Muscle layer of duodenum (tissue), 2 donors: ENCODE results near the gene TMEM131.
"Not testable (repeated sequence)": the region's sequence is repeated elsewhere in the genome, so short reads cannot be mapped to it uniquely, and the experiment has no call there.

Experiments
- H3K27ac ChIP-seq: one replicate; pipeline ENCODE4 v1.7.0; 2013; ENCODE audit warnings: mild to moderate bottlenecking, low read length
- H3K27me3 ChIP-seq: one replicate; pipeline ENCODE4 v1.7.0; 2013; ENCODE audit warnings: low read depth, mild to moderate bottlenecking, control low read depth, low read length
- H3K36me3 ChIP-seq, 2 donors: one replicate each; pipeline ENCODE4 v1.7.0; 2013; ENCODE audit warnings: low read length in 2 of 2, control low read depth in 1 of 2, mild to moderate bottlenecking in 1 of 2; ENCODE audit not compliant: insufficient read depth in 2 of 2, control insufficient read depth in 1 of 2
- H3K4me1 ChIP-seq, 2 donors: one replicate each; pipeline ENCODE4 v1.7.0; 2013; ENCODE audit warnings: low read length in 2 of 2, mild to moderate bottlenecking in 2 of 2, control low read depth in 1 of 2, moderate library complexity in 1 of 2; ENCODE audit not compliant: insufficient read depth in 2 of 2, control insufficient read depth in 1 of 2
- H3K4me3 ChIP-seq, 2 donors: one replicate each; pipeline ENCODE4 v1.7.0; 2013; ENCODE audit warnings: low read length in 2 of 2, low read depth in 1 of 2, mild to moderate bottlenecking in 1 of 2
- H3K9me3 ChIP-seq, 2 donors: one replicate each; pipeline ENCODE4 v1.7.0; 2013; ENCODE audit warnings: low read length in 2 of 2, control low read depth in 1 of 2, mild to moderate bottlenecking in 1 of 2; ENCODE audit not compliant: control insufficient read depth in 1 of 2
- donor health status: healthy.

The TMEM131 gene

DNA sequence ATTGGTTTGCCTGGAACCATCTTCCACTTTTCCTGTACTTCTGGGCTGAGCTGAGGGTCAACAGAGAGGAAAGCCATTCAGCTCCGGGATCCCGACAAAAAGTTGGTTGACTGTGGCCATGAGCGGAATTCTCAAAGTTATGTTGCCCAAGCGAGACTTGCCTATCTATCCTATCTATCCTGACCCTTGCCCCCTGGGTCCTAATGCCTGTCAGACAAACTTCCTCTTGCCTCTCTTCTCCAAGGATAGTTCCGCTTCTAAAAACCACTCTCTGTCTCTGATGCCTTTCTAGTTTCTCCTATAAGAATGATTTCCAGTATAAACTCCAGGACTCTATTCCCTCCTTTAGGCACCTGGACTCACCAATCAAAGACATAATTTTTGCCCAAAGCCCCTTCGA, 173.9 kb downstream of the TMEM131 start:
- not testable (repeated sequence) for H3K4me1 ChIP-seq, H3K36me3 ChIP-seq, H3K9me3 ChIP-seq

DNA sequence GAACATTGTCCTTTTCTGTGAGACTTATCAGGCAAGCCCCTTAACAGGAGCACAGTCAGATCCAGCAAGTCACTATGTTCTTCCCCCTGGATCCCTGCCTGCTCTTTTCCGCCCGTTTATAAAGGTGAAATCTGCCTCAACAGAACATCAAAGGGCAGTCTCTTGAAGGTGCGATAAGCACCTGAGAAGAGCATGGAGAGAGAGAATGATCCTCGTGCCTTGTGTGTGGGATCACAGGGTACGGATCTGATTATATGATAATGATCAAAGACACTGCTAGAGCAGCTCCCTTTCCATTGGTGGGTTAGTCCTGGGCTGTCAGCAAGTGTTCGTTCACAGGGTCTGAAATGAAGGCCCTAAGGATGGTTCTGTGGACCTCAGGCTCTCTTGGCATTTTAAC, 176.0 kb downstream of the TMEM131 start:
- peaks cover 0 to 6% of the 10 kb centered on the region in 2 donors for H3K36me3 ChIP-seq
- H3K9me3 ChIP-seq: no peaks in the 10 kb centered on the region

More for the DNA sequence above, 173.9 kb downstream of the TMEM131 start:
- not testable (repeated sequence) for H3K27ac ChIP-seq, H3K27me3 ChIP-seq, H3K4me3 ChIP-seq

GRCh38 chr2:97816411-97816810, 179.3 kb downstream of the TMEM131 start:
- no peaks in the 10 kb centered on the region for H3K27me3 ChIP-seq
- H3K36me3 ChIP-seq: peaks cover 26 to 31% of the 10 kb centered on the region in 2 donors
- no peak overlapping the region for H3K4me3 ChIP-seq
- no peak overlapping the region for H3K27ac ChIP-seq
- no peaks in the 10 kb centered on the region for H3K9me3 ChIP-seq
- H3K4me1 ChIP-seq: no peaks in the 10 kb centered on the region

More for the DNA sequence above, 176.0 kb downstream of the TMEM131 start:
- Histone ChIP-seq H3K4me3 (no peak overlapping the region), H3K27ac (no peak overlapping the region), H3K4me1 (no peaks in the 10 kb centered on the region), H3K27me3 (no peaks in the 10 kb centered on the region)

GRCh38 chr2:97812931-97813330, 182.8 kb downstream of the TMEM131 start:
- H3K36me3 ChIP-seq: peaks cover 39 to 47% of the 10 kb centered on the region in 2 donors
- no peaks in the 10 kb centered on the region for H3K4me1 ChIP-seq
- H3K27me3 ChIP-seq: no peaks in the 10 kb centered on the region
- no peak overlapping the region for H3K27ac ChIP-seq
- H3K4me3 ChIP-seq: no peak overlapping the region
- no peaks in the 10 kb centered on the region for H3K9me3 ChIP-seq

GRCh38 chr2:97808816-97809215, 186.9 kb downstream of the TMEM131 start:
- no peak overlapping the region for H3K4me3 ChIP-seq
- no peaks in the 10 kb centered on the region for H3K27me3 ChIP-seq
- peaks cover 0 to 3% of the 10 kb centered on the region in 2 donors for H3K4me1 ChIP-seq
- H3K9me3 ChIP-seq: no peaks in the 10 kb centered on the region
- H3K27ac ChIP-seq: no peak overlapping the region
- H3K36me3 ChIP-seq: peaks cover 46 to 50% of the 10 kb centered on the region in 2 donors

DNA sequence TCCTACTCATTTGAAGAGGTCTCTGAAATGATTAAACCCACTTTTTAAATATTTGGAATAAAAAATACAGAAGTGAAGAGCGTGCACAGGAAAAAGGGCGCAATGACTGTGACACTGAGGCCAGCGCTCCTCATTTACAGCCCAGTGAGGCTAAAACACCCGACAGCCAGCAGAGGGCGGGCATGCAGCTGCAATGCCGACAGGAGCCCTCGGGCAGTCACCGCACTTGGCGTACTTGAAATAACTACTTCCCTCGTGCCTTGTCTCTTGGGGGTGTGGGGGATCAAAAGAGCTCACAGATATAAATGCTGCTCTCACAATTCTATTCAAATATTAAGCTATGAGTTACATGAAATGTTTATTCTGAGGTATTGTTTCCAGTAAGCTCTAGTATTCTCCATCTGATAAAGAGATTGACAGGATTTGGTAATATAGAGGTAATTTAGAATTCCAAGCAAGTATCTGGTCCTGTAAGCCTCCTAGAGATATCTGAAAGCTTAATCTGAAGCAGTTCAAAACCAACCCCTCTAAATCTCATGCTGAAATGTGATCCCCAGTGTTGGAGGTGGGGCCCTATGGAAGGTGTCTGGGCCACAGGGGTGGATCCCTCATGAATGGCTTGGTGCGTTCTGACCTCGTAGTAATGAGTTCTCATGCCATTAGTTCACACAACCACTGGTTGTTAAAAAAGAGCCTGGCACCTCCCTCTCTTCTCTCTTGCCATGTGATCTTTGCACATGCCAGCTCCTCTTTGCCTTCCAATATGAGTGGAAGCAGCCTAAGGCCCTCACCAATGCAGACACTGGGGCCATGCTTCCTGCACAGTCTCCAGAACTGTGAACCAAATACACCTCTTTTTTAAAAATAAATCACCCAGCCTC, 188.8 kb downstream of the TMEM131 start:
- Histone ChIP-seq H3K27me3 (no peaks in the 10 kb centered on the region), H3K27ac (no peak overlapping the region), H3K9me3 (no peaks in the 10 kb centered on the region), H3K4me1 (peaks cover 0 to 3% of the 10 kb centered on the region in 2 donors), H3K4me3 (no peak overlapping the region), H3K36me3 (peaks cover 39 to 46% of the 10 kb centered on the region in 2 donors)

GRCh38 chr2:97805776-97806175, 190.0 kb downstream of the TMEM131 start:
- Histone ChIP-seq H3K9me3 (no peaks in the 10 kb centered on the region), H3K27me3 (no peaks in the 10 kb centered on the region), H3K4me1 (peaks cover 0 to 3% of the 10 kb centered on the region in 2 donors), H3K36me3 (peaks cover 34 to 42% of the 10 kb centered on the region in 2 donors), H3K27ac (no peak overlapping the region), H3K4me3 (no peak overlapping the region)

- H3K36me3 ChIP-seq: peaks cover 35 to 53% of the 10 kb centered on the region in 2 donors
- no peak overlapping the region for H3K4me3 ChIP-seq
- H3K27me3 ChIP-seq: no peaks in the 10 kb centered on the region
- peaks cover 0 to 8% of the 10 kb centered on the region in 2 donors for H3K4me1 ChIP-seq
- no peak overlapping the region for H3K27ac ChIP-seq
- no peaks in the 10 kb centered on the region for H3K9me3 ChIP-seq
Observed at GRCh38 chr2:97801028-97801427, 194.7 kb downstream of the TMEM131 start.

DNA sequence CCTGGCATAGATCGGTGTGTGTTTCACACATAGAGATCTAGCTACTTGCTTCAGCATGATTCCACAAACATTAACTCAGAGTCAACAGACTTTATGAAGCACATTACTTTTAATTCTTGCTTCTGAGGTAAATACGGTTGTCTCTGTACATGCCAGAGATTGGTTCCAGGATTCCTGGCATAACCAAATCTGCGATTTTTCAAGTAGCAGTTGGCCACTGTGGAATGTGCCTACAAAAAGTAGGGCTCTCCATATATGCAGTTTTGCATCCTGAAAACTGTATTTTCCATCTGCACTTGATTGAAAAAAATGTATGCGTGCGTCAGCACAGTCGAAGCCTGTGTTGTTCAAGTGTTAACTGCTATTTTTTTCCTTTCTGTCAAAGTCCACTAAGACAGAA, 197.3 kb downstream of the TMEM131 start:
- Histone ChIP-seq H3K9me3 (no peaks in the 10 kb centered on the region), H3K27ac (no peak overlapping the region), H3K27me3 (no peaks in the 10 kb centered on the region), H3K4me1 (peaks cover 0 to 5% of the 10 kb centered on the region in 2 donors), H3K36me3 (peaks cover 24 to 42% of the 10 kb centered on the region in 2 donors), H3K4me3 (no peak overlapping the region)

GRCh38 chr2:97797355-97797754, 198.4 kb downstream of the TMEM131 start:
- Histone ChIP-seq H3K27ac (no peak overlapping the region), H3K4me3 (no peak overlapping the region), H3K36me3 (peaks cover 29 to 45% of the 10 kb centered on the region in 2 donors), H3K4me1 (peaks cover 0 to 5% of the 10 kb centered on the region in 2 donors), H3K27me3 (no peaks in the 10 kb centered on the region), H3K9me3 (no peaks in the 10 kb centered on the region)

GRCh38 chr2:97796465-97797126, 199.2 kb downstream of the TMEM131 start:
- no peak overlapping the region for H3K4me3 ChIP-seq
- H3K4me1 ChIP-seq: peaks cover 0 to 5% of the 10 kb centered on the region in 2 donors
- no peaks in the 10 kb centered on the region for H3K9me3 ChIP-seq
- no peaks in the 10 kb centered on the region for H3K27me3 ChIP-seq
- peaks cover 36 to 44% of the 10 kb centered on the region in 2 donors for H3K36me3 ChIP-seq
- H3K27ac ChIP-seq: no peak overlapping the region
